Thyroid gland (tissue), 4 donors: ENCODE results near the gene APBA1.

ENCODE experiments used
- CTCF ChIP-seq, 6 experiments: fragments of 200-600 bp in 3 of 6; fragments of 450-650 bp in 3 of 6; sonication (generic) in 3 of 6; IDR thresholded peaks; one replicate each; pipeline ENCODE4 v1.5.1; 2016 to 2019; ENCODE audit warnings: antibody characterized with exemption in 6 of 6, mild to moderate bottlenecking in 2 of 6, inconsistent platforms in 1 of 6, moderate library complexity in 1 of 6
- POLR2A ChIP-seq, 2 donors: fragments of 450-650 bp; IDR thresholded peaks; one replicate each; pipeline ENCODE4 v1.6.1; 2017; ENCODE audit warnings: antibody characterized with exemption in 2 of 2, mild to moderate bottlenecking in 2 of 2, moderate library complexity in 1 of 2

- TF ChIP-seq POLR2A (IDR thresholded peaks at IDR 0.05): no peak
- TF ChIP-seq CTCF (IDR thresholded peaks at IDR 0.05): no peak
Measured at GRCh38 chr9:69605406-69605805, 66.8 kb downstream of the APBA1 start.
